ENCODE data around the gene PKN3. TPM values are rescaled to one million over a fixed set of nuclear protein-coding genes. Genes with fewer than 3 reads are reported as not detected.

Gene PKN3
- polyA plus RNA-seq, 1 donor (not counting 4 experiments of a cell fraction or from before 2014, with no cell fraction given): 1.3 TPM

GRCh38 chr9:128742401-128742800 is 40.1 kb downstream of the PKN3 start:
- no peaks in the 10 kb centered on the region for H3K36me3 ChIP-seq (ENCODE audit: control insufficient read depth in 2 of 2, extremely low read depth in 1 of 2, insufficient read depth in 2 of 2, low read length in 2 of 2)
- H3K9me3 ChIP-seq (ENCODE audit: control insufficient read depth, low read depth, low read length): no peaks in the 10 kb centered on the region
- dilution Hi-C loops (cut with MboI; ENCODE audit: extremely low pct_ligation_motif_present, low sequenced_read_pairs): no loop called here
- H3K9me1 ChIP-seq (ENCODE audit: control insufficient read depth, extremely low read depth, insufficient read depth, low read length): no peaks in the 10 kb centered on the region
- no peaks in the 10 kb centered on the region for H3K4me1 ChIP-seq (ENCODE audit: control insufficient read depth, extremely low read depth, insufficient read depth, low read length)
- H3K79me2 ChIP-seq (ENCODE audit: control insufficient read depth, insufficient read depth, low read length): no peaks in the 10 kb centered on the region
- FAIRE-seq: no peak
- no peak overlapping the region for H3K27ac ChIP-seq (ENCODE audit: control insufficient read depth, insufficient read depth, low read length)
- no peaks in the 10 kb centered on the region for H3K27me3 ChIP-seq (ENCODE audit: control insufficient read depth, extremely low read depth, insufficient read depth, low read length)
- H3K4me2 ChIP-seq (ENCODE audit: control insufficient read depth, extremely low read depth, insufficient read depth, low read depth, low read length): no peak overlapping the region
- no peak for TF ChIP-seq EZH2 (IDR thresholded peaks at IDR 0.05; ENCODE audit: low read length)
- no peak for TF ChIP-seq CTCF (optimal IDR thresholded peaks at IDR 0.05 in 1 of 3, IDR thresholded peaks at IDR 0.05 in 1 of 3, conservative IDR thresholded peaks at IDR 0.05 in 1 of 3; ENCODE audit: extremely low read depth in 1 of 3, insufficient read depth in 2 of 3, low read length in 3 of 3)
- no peak overlapping the region for H3K4me3 ChIP-seq (ENCODE audit: control insufficient read depth in 2 of 3, extremely low read depth in 1 of 3, insufficient read depth in 2 of 3, low read depth in 1 of 3, low read length in 3 of 3)
- DNase-seq (ENCODE audit: low read depth, low spot score): no peak
- no peaks in the 10 kb centered on the region for H4K20me1 ChIP-seq (ENCODE audit: control insufficient read depth, extremely low read depth, insufficient read depth, low read length)
- H3K9ac ChIP-seq (ENCODE audit: control insufficient read depth, extremely low read depth, insufficient read depth, low read length): no peak overlapping the region
- no peak overlapping the region for H2AFZ ChIP-seq (ENCODE audit: control insufficient read depth, low read length)

- Histone ChIP-seq H4K20me1 (ENCODE audit: control insufficient read depth, extremely low read depth, insufficient read depth, low read length) (no peaks in the 10 kb centered on the region), H3K9ac (ENCODE audit: control insufficient read depth, extremely low read depth, insufficient read depth, low read length) (no peak overlapping the region), H3K9me3 (ENCODE audit: control insufficient read depth, low read depth, low read length) (no peaks in the 10 kb centered on the region), H3K4me1 (ENCODE audit: control insufficient read depth, extremely low read depth, insufficient read depth, low read length) (no peaks in the 10 kb centered on the region), H3K36me3 (ENCODE audit: control insufficient read depth in 2 of 2, extremely low read depth in 1 of 2, insufficient read depth in 2 of 2, low read length in 2 of 2) (peaks cover 0 to 2% of the 10 kb centered on the region in 2 experiments), H2AFZ (ENCODE audit: control insufficient read depth, low read length) (no peak overlapping the region), H3K79me2 (ENCODE audit: control insufficient read depth, insufficient read depth, low read length) (no peaks in the 10 kb centered on the region), H3K27ac (ENCODE audit: control insufficient read depth, insufficient read depth, low read length) (no peak overlapping the region), H3K9me1 (ENCODE audit: control insufficient read depth, extremely low read depth, insufficient read depth, low read length) (no peaks in the 10 kb centered on the region), H3K4me3 (ENCODE audit: control insufficient read depth in 2 of 3, extremely low read depth in 1 of 3, insufficient read depth in 2 of 3, low read depth in 1 of 3, low read length in 3 of 3) (no peak overlapping the region), H3K4me2 (ENCODE audit: control insufficient read depth, extremely low read depth, insufficient read depth, low read depth, low read length) (no peak overlapping the region), H3K27me3 (ENCODE audit: control insufficient read depth, extremely low read depth, insufficient read depth, low read length) (no peaks in the 10 kb centered on the region)
- no peak for TF ChIP-seq EZH2 (IDR thresholded peaks at IDR 0.05; ENCODE audit: low read length)
- DNase-seq (ENCODE audit: low read depth, low spot score) (no peak), FAIRE-seq (no peak)
- dilution Hi-C loops (cut with MboI; ENCODE audit: extremely low pct_ligation_motif_present, low sequenced_read_pairs): no loop called here
Observed at GRCh38 chr9:128743421-128743820, 41.1 kb downstream of the PKN3 start.

- H4K20me1 ChIP-seq (ENCODE audit: control insufficient read depth, extremely low read depth, insufficient read depth, low read length): no peaks in the 10 kb centered on the region
- H3K36me3 ChIP-seq (ENCODE audit: control insufficient read depth in 2 of 2, extremely low read depth in 1 of 2, insufficient read depth in 2 of 2, low read length in 2 of 2): peaks cover 0 to 10% of the 10 kb centered on the region in 2 experiments
- H3K4me1 ChIP-seq (ENCODE audit: control insufficient read depth, extremely low read depth, insufficient read depth, low read length): no peaks in the 10 kb centered on the region
- H3K27ac ChIP-seq (ENCODE audit: control insufficient read depth, insufficient read depth, low read length): no peak overlapping the region
- H3K9me1 ChIP-seq (ENCODE audit: control insufficient read depth, extremely low read depth, insufficient read depth, low read length): no peaks in the 10 kb centered on the region
- DNase-seq (ENCODE audit: low read depth, low spot score) (no peak), FAIRE-seq (no peak)
- H3K79me2 ChIP-seq (ENCODE audit: control insufficient read depth, insufficient read depth, low read length): no peaks in the 10 kb centered on the region
- no peaks in the 10 kb centered on the region for H3K27me3 ChIP-seq (ENCODE audit: control insufficient read depth, extremely low read depth, insufficient read depth, low read length)
- H3K4me2 ChIP-seq (ENCODE audit: control insufficient read depth, extremely low read depth, insufficient read depth, low read depth, low read length): no peak overlapping the region
- H3K9me3 ChIP-seq (ENCODE audit: control insufficient read depth, low read depth, low read length): no peaks in the 10 kb centered on the region
- H3K9ac ChIP-seq (ENCODE audit: control insufficient read depth, extremely low read depth, insufficient read depth, low read length): no peak overlapping the region
- H2AFZ ChIP-seq (ENCODE audit: control insufficient read depth, low read length): no peak overlapping the region
- dilution Hi-C loops (cut with MboI; ENCODE audit: extremely low pct_ligation_motif_present, low sequenced_read_pairs): no loop called here
- no peak for TF ChIP-seq CTCF (optimal IDR thresholded peaks at IDR 0.05 in 1 of 3, IDR thresholded peaks at IDR 0.05 in 1 of 3, conservative IDR thresholded peaks at IDR 0.05 in 1 of 3; ENCODE audit: extremely low read depth in 1 of 3, insufficient read depth in 2 of 3, low read length in 3 of 3)
- TF ChIP-seq EZH2 (IDR thresholded peaks at IDR 0.05; ENCODE audit: low read length): no peak
- no peak overlapping the region for H3K4me3 ChIP-seq (ENCODE audit: control insufficient read depth in 2 of 3, extremely low read depth in 1 of 3, insufficient read depth in 2 of 3, low read depth in 1 of 3, low read length in 3 of 3)
Observed at GRCh38 chr9:128747241-128747640, 44.9 kb downstream of the PKN3 start.
